ENCODE measurements around the gene MANSC4.
A peak's percentile ranks its signal among the peaks of the same experiment; 100 is the strongest.

The MANSC4 gene

GRCh38 chr12:27779920-27780611 lies at the start of gene MANSC4, which contains the start of gene KLHL42:
Gene MANSC4, minus strand, starts transcription at chr12:27780236. Its CDS starts 8,960 bp downstream, at chr12:27771276.
Gene KLHL42, plus strand, starts transcription at chr12:27780233. Its CDS starts 98 bp downstream, at chr12:27780331.
- DNase-seq (ENCODE audit: low read depth in 2 of 2), result peak; percentile 22 to 35

DNA sequence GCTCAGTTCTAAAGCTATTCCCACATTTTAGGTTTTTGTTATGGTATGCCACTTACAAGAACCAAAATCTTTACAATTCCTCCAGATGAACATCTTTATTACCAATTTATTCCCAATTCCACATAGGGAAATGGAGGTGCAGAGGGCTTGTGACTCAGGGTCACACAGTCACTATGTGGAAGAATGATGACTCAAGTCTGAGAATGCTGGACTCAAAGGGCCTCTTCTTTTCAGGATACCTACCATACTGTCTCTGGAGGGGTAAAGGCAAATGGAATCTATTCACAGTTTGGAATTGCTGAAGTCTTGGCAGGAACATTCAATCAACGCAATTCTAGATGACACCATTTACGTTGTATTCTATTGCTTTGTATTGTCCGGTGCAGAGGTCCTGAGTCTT lies 48.2 kb upstream of the MANSC4 start:
- DNase-seq (ENCODE audit: low read depth in 2 of 2), result no peak

DNA sequence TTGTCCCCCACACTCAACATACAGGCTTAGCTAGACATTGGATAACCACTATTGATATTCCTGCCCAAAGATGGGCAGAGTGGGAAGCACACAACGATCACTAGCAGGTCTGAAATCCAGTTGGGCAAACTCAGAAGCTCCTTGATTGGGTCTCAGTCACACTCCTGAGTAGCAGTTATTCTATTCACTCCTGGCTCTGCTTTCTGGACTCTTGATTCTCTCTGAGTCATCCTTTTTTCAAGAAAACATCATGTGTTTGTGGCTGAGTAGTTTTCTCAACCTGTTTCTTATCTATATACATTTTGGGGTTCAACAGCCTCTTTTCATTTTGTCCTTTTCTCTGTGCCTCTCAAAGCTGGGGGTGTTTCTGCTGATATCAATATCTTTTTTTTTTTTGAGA lies 46.0 kb upstream of the MANSC4 start:
- DNase-seq (ENCODE audit: low read depth in 2 of 2), result no peak

DNA sequence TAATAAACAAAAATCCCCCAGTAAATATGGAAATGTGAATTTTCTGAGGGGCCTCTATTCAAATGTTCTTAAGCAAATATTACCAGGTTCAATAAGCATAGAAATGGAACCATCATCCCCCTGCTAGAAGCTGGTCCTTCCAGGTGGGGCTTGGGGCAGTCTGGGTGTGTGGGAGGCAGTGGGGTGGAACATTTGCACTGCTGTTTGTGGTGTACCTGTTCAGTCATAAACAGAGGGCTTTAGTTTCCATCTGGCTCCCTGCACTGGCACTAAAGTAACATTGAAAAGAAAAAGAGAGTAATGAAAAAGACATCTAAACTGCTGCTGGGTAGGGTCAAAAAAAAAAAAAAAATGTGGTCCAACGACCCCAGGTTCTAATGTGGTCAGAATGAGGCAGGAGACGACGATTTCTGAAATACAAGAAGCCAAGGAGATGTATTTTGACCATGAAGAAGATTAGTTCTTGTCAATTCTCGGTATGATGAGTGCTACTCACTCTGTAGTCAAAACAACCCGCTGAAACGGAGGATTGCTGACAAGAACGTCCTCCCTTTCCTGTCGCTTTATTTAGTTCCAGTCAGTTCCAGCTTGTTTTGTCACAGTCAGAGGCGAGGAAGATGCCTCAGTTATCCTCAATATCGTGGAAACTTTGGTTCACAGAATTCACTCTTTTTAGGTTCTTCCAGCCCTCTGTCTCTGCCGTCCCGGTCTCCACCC lies 44.2 kb upstream of the MANSC4 start:
- no peak for DNase-seq (ENCODE audit: low read depth in 2 of 2)

- no peak for DNase-seq (ENCODE audit: low read depth in 2 of 2)
These were observed 43.0 kb upstream of the MANSC4 start for GRCh38 chr12:27823038-27823437.

DNA sequence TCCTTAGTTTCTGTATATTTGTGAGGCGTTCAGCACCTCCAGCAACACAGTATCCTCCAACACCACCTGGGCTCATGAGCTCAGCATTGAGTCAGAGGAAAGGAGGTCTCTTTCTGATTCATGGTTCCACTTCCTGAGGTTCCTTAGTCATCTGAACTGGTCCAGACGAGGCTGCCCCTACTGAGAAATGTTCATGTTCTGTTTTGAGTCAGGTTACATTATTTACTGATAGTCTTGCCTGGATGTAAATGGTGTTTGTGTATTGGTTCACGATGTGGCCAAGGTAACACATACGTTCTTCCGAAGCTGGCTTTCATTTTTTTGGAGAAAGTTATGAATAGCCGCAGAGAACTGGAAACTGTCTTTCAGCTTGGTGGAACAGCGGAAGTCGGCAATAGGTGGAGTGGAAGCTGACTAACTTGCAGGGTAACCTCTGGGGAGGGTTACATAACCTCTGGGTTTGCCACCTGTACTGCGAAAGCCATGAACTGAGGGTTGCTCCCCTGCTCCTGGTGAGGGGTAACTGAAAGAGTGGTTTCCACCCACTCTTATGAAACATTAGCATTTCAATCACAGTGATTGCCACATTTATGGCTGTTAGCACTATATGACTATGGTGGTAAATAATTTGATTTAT lies 42.2 kb upstream of the MANSC4 start:
- peak in 1 of 2 donors; percentile 34 for DNase-seq (ENCODE audit: low read depth in 2 of 2)

GRCh38 chr12:27821259-27821973 lies 41.4 kb upstream of the MANSC4 start:
- no peak for DNase-seq (ENCODE audit: low read depth in 2 of 2)

- DNase-seq (ENCODE audit: low read depth in 2 of 2), result no peak
These were observed 40.5 kb upstream of the MANSC4 start for GRCh38 chr12:27820564-27820963.

- DNase-seq (ENCODE audit: low read depth in 2 of 2), result no peak
These were observed 38.4 kb upstream of the MANSC4 start for GRCh38 chr12:27818401-27818918.

- DNase-seq (ENCODE audit: low read depth in 2 of 2), result no peak
These were observed 37.7 kb upstream of the MANSC4 start for GRCh38 chr12:27817766-27818165.

GRCh38 chr12:27814851-27815591 lies 35.0 kb upstream of the MANSC4 start:
- DNase-seq (ENCODE audit: low read depth in 2 of 2), result no peak

- DNase-seq (ENCODE audit: low read depth in 2 of 2), result no peak
These were observed 34.4 kb upstream of the MANSC4 start for GRCh38 chr12:27814411-27814810.

DNA sequence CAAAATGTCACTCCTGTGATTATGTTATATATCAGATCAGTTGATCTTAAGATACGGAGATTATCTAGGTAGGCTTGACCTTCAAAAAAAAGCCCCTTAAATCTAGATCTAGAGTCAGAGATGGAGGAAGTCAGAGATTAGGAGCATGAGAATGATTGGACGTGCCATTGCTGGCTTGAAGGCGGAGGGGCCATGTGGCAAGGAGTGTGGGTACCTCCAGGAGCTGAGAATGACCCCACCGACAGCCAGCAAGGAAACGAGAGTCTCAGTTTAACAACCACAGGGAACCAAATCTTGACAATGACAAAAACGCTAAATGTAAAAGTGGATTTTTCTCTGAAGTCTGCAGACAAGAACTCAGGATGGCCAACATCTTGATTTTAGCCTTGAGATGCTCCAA lies 32.5 kb upstream of the MANSC4 start:
- DNase-seq (ENCODE audit: low read depth in 2 of 2), result no peak

GRCh38 chr12:27810756-27811155 lies 30.7 kb upstream of the MANSC4 start:
- DNase-seq (ENCODE audit: low read depth in 2 of 2), result no peak

DNA sequence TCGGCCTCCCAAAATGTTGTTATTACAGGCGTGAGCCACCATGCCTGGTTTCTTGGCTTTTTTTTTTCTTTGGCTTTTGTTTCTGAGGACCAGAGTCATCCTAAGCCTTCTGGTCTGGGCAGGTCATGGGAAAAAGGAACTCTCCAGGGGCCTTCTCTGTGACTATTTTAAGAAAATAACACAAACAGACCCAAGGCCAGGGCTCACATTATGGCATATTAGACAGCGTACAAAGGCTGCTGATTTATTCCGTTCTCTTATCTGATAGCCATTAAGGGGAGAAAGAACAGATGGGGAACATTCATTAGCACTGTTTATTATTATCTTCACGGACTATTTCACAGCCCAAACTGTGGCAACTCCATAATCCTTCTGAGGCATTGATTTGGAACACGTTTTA lies 28.8 kb upstream of the MANSC4 start:
- DNase-seq (ENCODE audit: low read depth in 2 of 2), result no peak

DNA sequence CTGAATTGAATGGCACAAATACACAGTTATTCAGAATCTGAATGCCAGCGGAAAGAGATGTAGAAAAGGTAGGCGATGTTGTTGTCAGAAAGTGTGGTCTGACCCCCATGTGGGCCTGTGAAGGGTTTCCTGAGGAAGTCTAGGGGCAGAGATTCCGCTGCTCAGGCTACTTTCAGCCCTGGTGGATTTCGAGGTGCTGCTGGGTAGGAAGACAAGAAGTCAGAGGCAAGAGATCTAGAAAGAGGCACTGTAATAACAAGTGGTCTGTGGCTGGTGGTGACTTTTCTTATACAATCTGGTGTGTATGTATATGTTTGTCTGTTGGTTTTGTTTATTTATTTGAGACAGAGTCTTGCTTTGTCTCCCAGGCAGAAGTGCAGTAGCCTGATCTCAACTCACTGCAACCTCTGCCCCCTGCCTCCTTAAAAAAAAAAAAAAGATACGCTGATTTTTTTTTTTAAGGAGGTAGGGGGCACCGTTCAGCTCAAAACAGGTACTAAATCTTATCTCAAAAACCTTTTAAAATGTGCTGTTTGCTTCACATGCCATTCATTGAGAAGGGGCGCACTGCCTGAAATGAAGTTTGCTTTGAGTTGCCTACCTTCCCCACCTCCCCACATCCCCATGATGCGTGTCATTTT lies 27.1 kb upstream of the MANSC4 start:
- DNase-seq (ENCODE audit: low read depth in 2 of 2), result no peak

GRCh38 chr12:27806259-27806658 lies 26.2 kb upstream of the MANSC4 start:
- DNase-seq (ENCODE audit: low read depth in 2 of 2), result no peak

DNA sequence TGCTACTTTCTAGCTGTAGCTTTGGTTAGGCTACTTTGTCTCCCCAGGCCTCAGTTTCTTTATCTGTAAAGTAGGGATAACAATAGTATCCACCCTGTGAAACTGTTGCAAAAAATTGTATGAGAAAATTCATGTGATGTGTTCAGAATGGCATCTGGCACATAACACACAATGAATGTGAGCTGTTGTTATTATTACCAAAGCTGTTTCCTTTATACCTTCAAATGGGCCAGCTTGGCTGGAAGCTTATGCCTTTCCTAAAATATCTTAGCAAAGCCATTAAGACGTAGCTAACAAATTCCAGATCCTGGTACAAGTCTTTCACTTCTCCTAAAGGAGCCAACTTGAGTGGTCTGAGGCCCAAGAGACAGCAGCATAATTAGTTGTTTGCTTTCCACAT lies 25.2 kb upstream of the MANSC4 start:
- no peak for DNase-seq (ENCODE audit: low read depth in 2 of 2)

DNA sequence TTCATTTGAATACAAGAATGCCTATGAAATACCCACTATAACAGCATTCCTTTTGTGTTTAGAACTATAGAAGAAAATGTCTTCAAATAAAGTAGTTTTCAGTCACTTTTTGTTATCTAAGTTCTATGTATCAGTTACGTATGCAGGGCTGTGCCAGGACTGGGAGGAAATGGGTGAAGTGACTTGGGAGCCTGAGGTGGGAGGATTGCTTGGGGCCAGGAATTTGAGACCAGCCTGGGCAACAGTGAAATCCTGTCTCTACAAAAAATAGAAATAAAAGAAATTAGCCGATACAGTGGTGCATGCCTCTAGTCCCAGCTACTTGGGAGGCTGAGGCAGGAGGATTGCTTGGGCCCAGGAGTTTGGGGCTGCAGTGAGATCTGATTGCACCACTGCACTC lies 22.9 kb upstream of the MANSC4 start:
- no peak for DNase-seq (ENCODE audit: low read depth in 2 of 2)

DNA sequence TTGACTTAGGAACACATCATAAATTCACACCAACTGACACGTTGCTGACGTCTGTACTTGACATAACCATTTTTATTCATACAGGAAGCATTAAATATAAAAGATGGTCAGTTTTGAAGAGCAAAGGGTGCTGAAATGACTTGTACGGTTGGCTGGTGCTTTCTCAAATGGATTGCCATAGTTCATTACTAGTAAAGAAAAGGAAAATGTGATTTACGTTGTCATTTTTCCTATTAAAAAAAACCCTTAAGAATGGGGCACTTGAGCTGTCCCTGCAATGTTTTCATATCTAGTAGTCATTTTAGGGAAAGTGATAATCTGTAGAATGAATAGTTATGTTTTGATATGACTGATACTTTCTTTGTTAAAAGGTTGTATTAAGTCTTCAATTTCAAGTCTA lies 22.5 kb upstream of the MANSC4 start:
- DNase-seq (ENCODE audit: low read depth in 2 of 2), result no peak

DNA sequence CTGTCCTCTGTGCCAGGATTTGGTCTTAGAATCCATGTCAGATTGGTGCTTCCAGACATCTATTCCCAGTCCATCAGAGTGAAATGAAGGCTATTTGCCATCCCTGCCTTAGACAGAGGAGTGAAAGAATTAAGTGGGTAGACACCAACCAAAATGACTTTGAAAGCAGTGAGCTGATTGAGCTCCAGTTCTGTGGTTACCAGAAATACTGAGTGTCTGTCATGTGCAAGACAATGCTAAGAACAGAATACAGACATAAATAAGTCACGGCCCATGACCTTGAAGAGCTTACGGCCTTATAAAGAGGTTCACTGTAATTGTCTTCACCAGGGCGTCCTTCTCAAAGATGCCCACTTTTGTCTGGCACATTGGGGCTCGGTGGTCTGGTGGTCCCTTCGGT lies 21.6 kb upstream of the MANSC4 start:
- DNase-seq (ENCODE audit: low read depth in 2 of 2), result no peak
